HepG2 (cell line): ENCODE data around the gene RBM47. TPM values are rescaled to one million over a fixed set of nuclear protein-coding genes. Genes with fewer than 3 reads are reported as not detected.

ENCODE experiments used
- ATAC-seq: fragments of 200-7000 bp; cut with Tn5 transposase; 3 replicates; pipeline ENCODE4 v1.9.1; 2020; ENCODE audit warnings: mild to moderate bottlenecking, moderate library complexity
- BruUV-seq: library from RNA; stranded (reverse); fragments of 400-500 nt; replicated peaks from 2 replicates; lab custom pipeline; 2021; lab: Mats Ljungman, UMichigan
- CTCF ChIA-PET: fragments of 300-600 bp; formaldehyde crosslinking; extraction: SDS; loops from one replicate; lab custom pipeline; 2021; ENCODE audit warnings: low total read pairs, inconsistent platforms, low intra/inter-chr PET ratio; lab: Yijun Ruan, JAX
- POLR2A ChIA-PET: fragments of 350-600 bp; sonication (Branson Sonifier 250); formaldehyde crosslinking; loops from one replicate; lab custom pipeline; 2020; ENCODE audit warnings: antibody characterized with exemption, inconsistent platforms; lab: Yijun Ruan, JAX
- DNase-seq: peaks from one replicate; pipeline ENCODE4 v3.0.0-alpha.2; 2015; ENCODE audit warnings: low spot score
- FAIRE-seq: peaks from 3 replicates; lab custom pipeline; 2011; peaks lifted over from hg19 to GRCh38; lab: Jason Lieb, UNC
- H2AFZ ChIP-seq: one replicate; pipeline ENCODE4 v1.6.1; 2011; ENCODE audit warnings: low read length, inconsistent platforms
- H3K27ac ChIP-seq: fragments of 300-600 bp; 3 replicates; pipeline ENCODE4 v1.8.0; 2011; ENCODE audit warnings: mixed run types, mild to moderate bottlenecking, mixed read lengths, low read length, inconsistent platforms; ENCODE audit not compliant: insufficient read depth; ENCODE audit errors: extremely low read length
- H3K27me3 ChIP-seq, 2 experiments: fragments of 200-600 bp in 1 of 2; 2 replicates in 1 of 2; 3 replicates in 1 of 2; pipeline versions ENCODE4 v1.6.0 to v1.8.0; 2011; ENCODE audit warnings: low read length in 2 of 2, mild to moderate bottlenecking in 2 of 2, moderate library complexity in 2 of 2, inconsistent platforms in 1 of 2; ENCODE audit not compliant: insufficient read depth in 2 of 2, control insufficient read depth in 1 of 2
- H3K36me3 ChIP-seq, 2 experiments: fragments of 200-600 bp in 1 of 2; replicated peaks in 1 of 2; 2 replicates in 1 of 2; 3 replicates in 1 of 2; pipeline versions ENCODE4 v1.5.1 to v1.8.0; 2011; ENCODE audit warnings: low read length in 2 of 2, inconsistent platforms in 1 of 2; ENCODE audit not compliant: insufficient read depth in 2 of 2, control insufficient read depth in 1 of 2
- H3K4me1 ChIP-seq: 2 replicates; pipeline ENCODE4 v1.5.1; 2012; ENCODE audit warnings: low read length, inconsistent platforms; ENCODE audit not compliant: insufficient read depth
- H3K4me2 ChIP-seq: 2 replicates; pipeline ENCODE4 v1.6.0; 2011; ENCODE audit warnings: low read depth, low read length, inconsistent platforms
- H3K4me3 ChIP-seq, 3 experiments: fragments of 200-600 bp in 1 of 3; sonication (generic), shearing (Covaris generic) in 1 of 3; replicated peaks in 1 of 3; 2 replicates each; pipeline ENCODE4 v1.5.1; 2011 to 2016; ENCODE audit warnings: low read length in 3 of 3, inconsistent platforms in 2 of 3, low read depth in 2 of 3, mild to moderate bottlenecking in 2 of 3, control low read depth in 1 of 3, mixed read lengths in 1 of 3; ENCODE audit not compliant: insufficient read depth in 1 of 3
- H3K79me2 ChIP-seq: one replicate; pipeline ENCODE4 v1.6.1; 2011; ENCODE audit warnings: low read length, inconsistent platforms; ENCODE audit not compliant: insufficient read depth
- H3K9ac ChIP-seq: 2 replicates; pipeline ENCODE4 v1.6.0; 2011; ENCODE audit warnings: mild to moderate bottlenecking, low read depth, low read length, inconsistent platforms; ENCODE audit not compliant: insufficient read depth
- H3K9me3 ChIP-seq: 2 replicates; pipeline ENCODE4 v1.5.1; 2012; ENCODE audit warnings: mild to moderate bottlenecking, low read length
- H4K20me1 ChIP-seq: 2 replicates; pipeline ENCODE4 v1.6.0; 2011; ENCODE audit warnings: inconsistent platforms, mild to moderate bottlenecking, low read length, moderate library complexity; ENCODE audit not compliant: insufficient read depth
- CAMTA2 ChIP-seq: sonication (generic); formaldehyde crosslinking; IDR thresholded peaks from 2 replicates; pipeline ENCODE4 v1.4.0; 2020; ENCODE audit warnings: mild to moderate bottlenecking, missing genetic modification reagents, borderline replicate concordance
- ETS1 ChIP-seq: sonication (generic); formaldehyde crosslinking; IDR thresholded peaks from 2 replicates; pipeline ENCODE4 v1.4.0; 2020; ENCODE audit warnings: missing genetic modification reagents
- HOXA3 ChIP-seq: sonication (generic); formaldehyde crosslinking; IDR thresholded peaks from 2 replicates; pipeline ENCODE4 v1.5.0; 2020; ENCODE audit warnings: missing genetic modification reagents
- IRF9 ChIP-seq: sonication (generic); formaldehyde crosslinking; IDR thresholded peaks from 2 replicates; pipeline ENCODE4 v1.8.0; 2022; ENCODE audit warnings: missing genetic modification reagents, mild to moderate bottlenecking, borderline replicate concordance
- MED13 ChIP-seq: sonication (generic); formaldehyde crosslinking; IDR thresholded peaks from 2 replicates; pipeline ENCODE4 v1.5.0; 2020; ENCODE audit warnings: missing genetic modification reagents
- MZF1 ChIP-seq: sonication (generic); formaldehyde crosslinking; IDR thresholded peaks from 2 replicates; pipeline ENCODE4 v1.8.1; 2023; ENCODE audit warnings: mild to moderate bottlenecking, missing genetic modification reagents, borderline replicate concordance
- NR2F1 ChIP-seq, 2 experiments: fragments of 450-650 bp in 1 of 2; formaldehyde crosslinking in 1 of 2; IDR thresholded peaks; 2 replicates each; pipeline versions ENCODE4 v1.5.0 to v1.6.1; 2016 to 2020; ENCODE audit warnings: mild to moderate bottlenecking in 1 of 2, missing compliant biosample characterization in 1 of 2, missing genetic modification reagents in 1 of 2, moderate library complexity in 1 of 2
- TMF1 ChIP-seq: sonication (generic); formaldehyde crosslinking; IDR thresholded peaks from 2 replicates; pipeline ENCODE4 v1.8.1; 2022; ENCODE audit warnings: low read depth, missing genetic modification reagents
- ZFP41 ChIP-seq: sonication (generic); formaldehyde crosslinking; IDR thresholded peaks from 2 replicates; pipeline ENCODE4 v1.4.0; 2020; ENCODE audit warnings: mild to moderate bottlenecking, missing genetic modification reagents, borderline replicate concordance
- ZNF33A ChIP-seq: sonication (generic); formaldehyde crosslinking; IDR thresholded peaks from 2 replicates; pipeline ENCODE4 v1.5.1; 2020; ENCODE audit warnings: missing genetic modification reagents, mild to moderate bottlenecking, moderate library complexity, borderline replicate concordance
- ZNF878 ChIP-seq: sonication (generic); formaldehyde crosslinking; IDR thresholded peaks from 2 replicates; pipeline ENCODE4 v1.8.1; 2023; ENCODE audit warnings: mild to moderate bottlenecking, missing genetic modification reagents, moderate library complexity
- WGBS: methylation state at CpG from one replicate; pipeline ENCODE4 v1.1.6; 2017; ENCODE audit warnings: low lambda C conversion rate; 5-methylcytosine and 5-hydroxymethylcytosine counted together
- in situ Hi-C: cut with HindIII; loops from 2 replicates; pipeline ENCODE4 v1.10.0; 2017; ENCODE audit warnings: low pct_unique_long_range_greater_than_20kb; ENCODE audit not compliant: extremely low pct_ligation_motif_present
- intact Hi-C: fragments of 100-400 bp; cut with micrococcal nuclease; formaldehyde crosslinking; loops from one replicate; pipeline ENCODE4 v1.10.0; 2022; ENCODE audit not compliant: unreplicated experiment
- polyA plus RNA-seq, 8 experiments: library from polyadenylated mRNA; depleted of rRNA in 3 of 8; stranded (reverse) in 7 of 8; unstranded in 1 of 8; fragments of >200 nt; fragmentation: Illumina TruSeq in 4 of 8; extraction: Trizol in 4 of 8; gene quantifications; 2 replicates each; pipeline versions ENCODE4 v1.2.1 to v1.2.3, GENCODE V29; 2011 to 2016; ENCODE audit warnings: low read depth in 4 of 8, missing spikeins in 1 of 8, mixed read lengths in 1 of 8; ENCODE audit not compliant: insufficient read depth in 1 of 8
- total RNA-seq, 5 experiments: library from RNA; depleted of rRNA; stranded (reverse); fragments of >200 nt; fragmentation: Illumina TruSeq; extraction: Trizol; gene quantifications; 2 replicates each; pipeline ENCODE4 v1.2.3, GENCODE V29; 2016; ENCODE audit warnings: low read depth in 1 of 5
- TF ChIP-seq, protein P1 (sequence below): sonication (generic); formaldehyde crosslinking; IDR thresholded peaks from 2 replicates; pipeline ENCODE4 v1.5.0; 2020; ENCODE audit warnings: missing genetic modification reagents
- TF ChIP-seq, protein P2 (sequence below): sonication (generic); formaldehyde crosslinking; IDR thresholded peaks from 2 replicates; pipeline ENCODE4 v1.4.0; 2020; ENCODE audit warnings: missing genetic modification reagents, borderline replicate concordance

The RBM47 gene
- total and polyA plus RNA-seq, 2 of the 13 experiments (the other 11 are each of a cell fraction or from before 2014, with no cell fraction given) = 1.2 to 2.5 TPM

DNA sequence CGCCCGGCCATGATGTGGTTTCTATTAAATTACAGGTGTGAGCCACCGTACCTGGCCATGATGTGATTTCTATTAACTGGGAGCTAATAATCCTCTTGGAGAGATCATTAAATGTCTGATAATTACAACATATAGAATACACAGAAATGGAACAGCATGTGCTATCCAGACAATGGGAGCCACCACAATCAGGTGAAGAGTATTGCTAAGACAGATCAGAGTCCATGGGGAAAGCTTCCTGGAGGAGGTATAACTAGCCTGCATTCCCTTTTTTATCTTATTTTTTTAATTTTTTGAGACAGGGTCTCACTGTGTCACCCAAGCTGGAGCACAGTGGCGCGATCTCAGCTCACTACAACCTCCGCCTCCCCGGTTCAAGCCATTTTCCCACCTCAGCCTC is 147.7 kb downstream of the RBM47 start:
- Histone ChIP-seq H3K4me3 (no peak overlapping the region), H3K9me3 (no peaks in the 10 kb centered on the region), H3K79me2 (no peaks in the 10 kb centered on the region), H3K9ac (no peak overlapping the region), H4K20me1 (no peaks in the 10 kb centered on the region), H3K27ac (no peak overlapping the region), H3K4me2 (no peak overlapping the region), H3K4me1 (no peaks in the 10 kb centered on the region), H2AFZ (no peak overlapping the region), H3K27me3 (no peaks in the 10 kb centered on the region), H3K36me3 (no peaks in the 10 kb centered on the region)
- DNase-seq = no peak
- no peak for ATAC-seq
- BruUV-seq = no TSS peak
- CTCF ChIA-PET = no interaction called here
- 92% methylated on average over 7 of the region's 7 CpGs for WGBS
- intact Hi-C loops = no loop called here
- POLR2A ChIA-PET = no interaction called here
- FAIRE-seq = no peak
- in situ Hi-C loops = no loop called here
- TF ChIP-seq ETS1 (CRISPR knock-in tag) (no peak), ZFP41 (CRISPR knock-in tag) (no peak), TMF1 (CRISPR knock-in tag) (no peak), NR2F1 (CRISPR knock-in tag; IDR thresholded peaks at IDR 0.05) (no peak)
- TF ChIP-seq, protein P1, sequence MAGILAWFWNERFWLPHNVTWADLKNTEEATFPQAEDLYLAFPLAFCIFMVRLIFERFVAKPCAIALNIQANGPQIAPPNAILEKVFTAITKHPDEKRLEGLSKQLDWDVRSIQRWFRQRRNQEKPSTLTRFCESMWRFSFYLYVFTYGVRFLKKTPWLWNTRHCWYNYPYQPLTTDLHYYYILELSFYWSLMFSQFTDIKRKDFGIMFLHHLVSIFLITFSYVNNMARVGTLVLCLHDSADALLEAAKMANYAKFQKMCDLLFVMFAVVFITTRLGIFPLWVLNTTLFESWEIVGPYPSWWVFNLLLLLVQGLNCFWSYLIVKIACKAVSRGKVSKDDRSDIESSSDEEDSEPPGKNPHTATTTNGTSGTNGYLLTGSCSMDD (CRISPR knock-in tag) = no peak

DNA sequence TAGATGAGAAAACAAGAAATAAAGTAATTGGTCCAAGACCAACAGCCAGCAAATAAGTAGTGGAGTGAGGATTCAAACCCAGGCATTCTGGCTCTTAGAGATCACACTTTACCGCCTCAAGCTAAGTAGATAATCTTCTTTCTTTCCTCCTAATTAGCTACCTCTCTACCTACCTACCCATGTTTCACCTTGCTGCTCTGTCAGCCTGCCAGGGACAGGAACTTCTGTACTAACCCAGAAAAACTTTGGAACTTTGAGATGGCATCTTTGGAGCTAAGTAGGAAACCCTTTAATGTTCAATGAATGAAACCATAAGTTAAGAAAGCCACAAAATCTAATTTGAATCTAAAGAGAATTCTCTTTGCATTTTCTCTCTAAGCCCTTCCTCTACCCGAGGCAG is 149.4 kb downstream of the RBM47 start:
- no peaks in the 10 kb centered on the region for H3K36me3 ChIP-seq
- H3K4me3 ChIP-seq = no peak overlapping the region
- peaks cover 15% of the 10 kb centered on the region for H3K4me1 ChIP-seq
- ChIA-PET POLR2A (no interaction called here), CTCF (no interaction called here)
- WGBS = 63% methylated on average over 2 of the region's 2 CpGs
- in situ Hi-C loops = no loop called here
- intact Hi-C loops = no loop called here
- FAIRE-seq = no peak
- no peak overlapping the region for H3K9ac ChIP-seq
- no peaks in the 10 kb centered on the region for H3K9me3 ChIP-seq
- H3K79me2 ChIP-seq = no peaks in the 10 kb centered on the region
- DNase-seq = no peak
- no peak for ATAC-seq
- no peaks in the 10 kb centered on the region; a peak in 2 of 5 replicates for H3K27me3 ChIP-seq
- H4K20me1 ChIP-seq = no peaks in the 10 kb centered on the region
- no TSS peak for BruUV-seq
- H3K4me2 ChIP-seq = no peak overlapping the region
- no peak overlapping the region for H3K27ac ChIP-seq
- no peak overlapping the region for H2AFZ ChIP-seq
- TF ChIP-seq ZNF878 = no peak
- TF ChIP-seq, protein P2, sequence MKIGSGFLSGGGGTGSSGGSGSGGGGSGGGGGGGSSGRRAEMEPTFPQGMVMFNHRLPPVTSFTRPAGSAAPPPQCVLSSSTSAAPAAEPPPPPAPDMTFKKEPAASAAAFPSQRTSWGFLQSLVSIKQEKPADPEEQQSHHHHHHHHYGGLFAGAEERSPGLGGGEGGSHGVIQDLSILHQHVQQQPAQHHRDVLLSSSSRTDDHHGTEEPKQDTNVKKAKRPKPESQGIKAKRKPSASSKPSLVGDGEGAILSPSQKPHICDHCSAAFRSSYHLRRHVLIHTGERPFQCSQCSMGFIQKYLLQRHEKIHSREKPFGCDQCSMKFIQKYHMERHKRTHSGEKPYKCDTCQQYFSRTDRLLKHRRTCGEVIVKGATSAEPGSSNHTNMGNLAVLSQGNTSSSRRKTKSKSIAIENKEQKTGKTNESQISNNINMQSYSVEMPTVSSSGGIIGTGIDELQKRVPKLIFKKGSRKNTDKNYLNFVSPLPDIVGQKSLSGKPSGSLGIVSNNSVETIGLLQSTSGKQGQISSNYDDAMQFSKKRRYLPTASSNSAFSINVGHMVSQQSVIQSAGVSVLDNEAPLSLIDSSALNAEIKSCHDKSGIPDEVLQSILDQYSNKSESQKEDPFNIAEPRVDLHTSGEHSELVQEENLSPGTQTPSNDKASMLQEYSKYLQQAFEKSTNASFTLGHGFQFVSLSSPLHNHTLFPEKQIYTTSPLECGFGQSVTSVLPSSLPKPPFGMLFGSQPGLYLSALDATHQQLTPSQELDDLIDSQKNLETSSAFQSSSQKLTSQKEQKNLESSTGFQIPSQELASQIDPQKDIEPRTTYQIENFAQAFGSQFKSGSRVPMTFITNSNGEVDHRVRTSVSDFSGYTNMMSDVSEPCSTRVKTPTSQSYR (CRISPR knock-in tag) = no peak
- no peak for TF ChIP-seq CAMTA2 (CRISPR knock-in tag)
- TF ChIP-seq ZNF33A (CRISPR knock-in tag) = no peak
- TF ChIP-seq HOXA3 (CRISPR knock-in tag) = no peak
- TF ChIP-seq MZF1 = no peak
- no peak for TF ChIP-seq MED13 (CRISPR knock-in tag)
- TF ChIP-seq IRF9 (CRISPR knock-in tag) = no peak
